GM19328 (cell line): ENCODE measurements around the gene TPSG1.
"Not testable (repeated sequence)": the region's sequence is repeated elsewhere in the genome, so short reads cannot be mapped to it uniquely, and the experiment has no call there.

Experiments used
- ATAC-seq: cut with Tn5 transposase; IDR thresholded peaks from one replicate; pipeline ENCODE4 v1.9.1; 2021; ENCODE audit warnings: mild to moderate bottlenecking, moderate library complexity; ENCODE audit not compliant: unreplicated experiment

The TPSG1 gene

GRCh38 chr16:1225051-1225451 lies at the start of gene TPSG1:
Gene TPSG1 (minus strand): TSS chr16:1225268. CDS start chr16:1225252, 16 bp downstream.
- ATAC-seq = no peak

- no peak for ATAC-seq
Measured at GRCh38 chr16:1274767-1275166, 49.7 kb upstream of the TPSG1 start.

- ATAC-seq = no peak
Measured at GRCh38 chr16:1273816-1274215, 48.7 kb upstream of the TPSG1 start.

- no peak for ATAC-seq
Measured at GRCh38 chr16:1272453-1273198, 47.6 kb upstream of the TPSG1 start.

- ATAC-seq = not testable (repeated sequence)
Measured at GRCh38 chr16:1271724-1272413, 46.8 kb upstream of the TPSG1 start.

- no peak for ATAC-seq
Measured at GRCh38 chr16:1271380-1271723, 46.3 kb upstream of the TPSG1 start.

GRCh38 chr16:1269418-1269817 lies 44.4 kb upstream of the TPSG1 start:
- ATAC-seq = not testable (repeated sequence)

- no peak for ATAC-seq
Measured at GRCh38 chr16:1265826-1266225, 40.8 kb upstream of the TPSG1 start.

- no peak for ATAC-seq
Measured at GRCh38 chr16:1265090-1265630, 40.1 kb upstream of the TPSG1 start.

GRCh38 chr16:1264345-1265089 lies 39.4 kb upstream of the TPSG1 start:
- no peak for ATAC-seq

GRCh38 chr16:1263591-1264344 lies 38.7 kb upstream of the TPSG1 start:
- ATAC-seq = no peak

GRCh38 chr16:1262846-1263221 lies 37.8 kb upstream of the TPSG1 start:
- no peak for ATAC-seq

GRCh38 chr16:1262210-1262845 lies 37.3 kb upstream of the TPSG1 start:
- no peak for ATAC-seq

GRCh38 chr16:1261131-1261892 lies 36.2 kb upstream of the TPSG1 start:
- no peak for ATAC-seq

GRCh38 chr16:1260101-1260680 lies 35.1 kb upstream of the TPSG1 start:
- ATAC-seq = no peak

GRCh38 chr16:1259760-1260068 lies 34.6 kb upstream of the TPSG1 start:
- no peak for ATAC-seq

- no peak for ATAC-seq
Measured at GRCh38 chr16:1258906-1259759, 34.1 kb upstream of the TPSG1 start.

GRCh38 chr16:1258225-1258600 lies 33.1 kb upstream of the TPSG1 start:
- no peak for ATAC-seq
